Endothelial cell (in vitro differentiated cells): ENCODE results near the gene EFCAB14. TPM values are rescaled to one million over a fixed set of nuclear protein-coding genes. Genes with fewer than 3 reads are reported as not detected.

ENCODE experiments used
- DNase-seq: peaks from one replicate; pipeline ENCODE4 v3.0.0; 2021; ENCODE audit warnings: low spot score
- H3K27ac Mint-ChIP-seq: one replicate; pipeline ENCODE4 v1.8.0; 2021; ENCODE audit warnings: mixed read lengths, inconsistent platforms; ENCODE audit not compliant: unreplicated experiment
- H3K27me3 Mint-ChIP-seq: one replicate; pipeline ENCODE4 v1.8.0; 2021; ENCODE audit warnings: mild to moderate bottlenecking, moderate library complexity, mixed read lengths, inconsistent platforms; ENCODE audit not compliant: unreplicated experiment
- H3K36me3 Mint-ChIP-seq: one replicate; pipeline ENCODE4 v1.8.0; 2021; ENCODE audit warnings: mild to moderate bottlenecking, low read depth, mixed read lengths, inconsistent platforms; ENCODE audit not compliant: unreplicated experiment
- H3K4me1 Mint-ChIP-seq: one replicate; pipeline ENCODE4 v1.8.0; 2021; ENCODE audit warnings: mild to moderate bottlenecking, mixed read lengths, inconsistent platforms; ENCODE audit not compliant: unreplicated experiment
- H3K4me3 Mint-ChIP-seq: one replicate; pipeline ENCODE4 v1.8.0; 2021; ENCODE audit warnings: mild to moderate bottlenecking, mixed read lengths, inconsistent platforms; ENCODE audit not compliant: unreplicated experiment
- H3K9me3 Mint-ChIP-seq: one replicate; pipeline ENCODE4 v1.8.0; 2021; ENCODE audit warnings: mixed read lengths, inconsistent platforms; ENCODE audit not compliant: unreplicated experiment
- total RNA-seq: library from RNA; stranded (reverse); fragmentation: NEBNext Ultra II Directional; extraction: Animal tissue kit (Norgen Biotek cat#: 25700); gene quantifications from one replicate; pipeline ENCODE4 v1.2.1, GENCODE V29; 2021; ENCODE audit not compliant: unreplicated experiment
- TF ChIP-seq, protein P1 (sequence below): fragments of 200-600 bp; sonication (generic); IDR thresholded peaks from one replicate; pipeline ENCODE4 v1.5.0; 2021; ENCODE audit warnings: antibody characterized with exemption; ENCODE audit not compliant: unreplicated experiment

EFCAB14 gene
- total RNA-seq, 1 donor from 2014 or later: 325 TPM

DNA sequence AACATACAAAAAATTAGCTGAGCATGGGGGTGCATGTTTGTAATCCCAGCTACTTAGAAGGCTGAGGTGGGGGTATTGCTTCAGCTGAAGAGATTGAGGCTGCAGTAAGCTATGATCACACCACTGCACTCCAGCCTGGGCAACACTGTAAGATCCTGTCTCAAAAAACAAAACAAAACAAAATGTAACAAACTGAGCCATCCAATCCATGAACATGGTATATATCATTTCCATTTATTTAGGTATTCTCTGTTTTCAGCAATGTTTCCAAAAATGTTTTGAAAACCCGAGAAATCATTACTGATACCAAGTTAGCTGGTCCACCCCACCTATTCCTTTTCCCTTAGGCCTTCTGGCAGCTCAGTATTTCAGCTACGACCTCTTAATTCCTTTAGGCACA lies 69.2 kb downstream of the EFCAB14 start:
- DNase-seq: no peak
- no peaks in the 10 kb centered on the region for H3K9me3 Mint-ChIP-seq
- peaks cover 42% of the 10 kb centered on the region for H3K36me3 Mint-ChIP-seq
- H3K4me1 Mint-ChIP-seq: no peaks in the 10 kb centered on the region
- H3K27ac Mint-ChIP-seq: no peak overlapping the region
- no peak overlapping the region for H3K4me3 Mint-ChIP-seq
- TF ChIP-seq, protein P1, sequence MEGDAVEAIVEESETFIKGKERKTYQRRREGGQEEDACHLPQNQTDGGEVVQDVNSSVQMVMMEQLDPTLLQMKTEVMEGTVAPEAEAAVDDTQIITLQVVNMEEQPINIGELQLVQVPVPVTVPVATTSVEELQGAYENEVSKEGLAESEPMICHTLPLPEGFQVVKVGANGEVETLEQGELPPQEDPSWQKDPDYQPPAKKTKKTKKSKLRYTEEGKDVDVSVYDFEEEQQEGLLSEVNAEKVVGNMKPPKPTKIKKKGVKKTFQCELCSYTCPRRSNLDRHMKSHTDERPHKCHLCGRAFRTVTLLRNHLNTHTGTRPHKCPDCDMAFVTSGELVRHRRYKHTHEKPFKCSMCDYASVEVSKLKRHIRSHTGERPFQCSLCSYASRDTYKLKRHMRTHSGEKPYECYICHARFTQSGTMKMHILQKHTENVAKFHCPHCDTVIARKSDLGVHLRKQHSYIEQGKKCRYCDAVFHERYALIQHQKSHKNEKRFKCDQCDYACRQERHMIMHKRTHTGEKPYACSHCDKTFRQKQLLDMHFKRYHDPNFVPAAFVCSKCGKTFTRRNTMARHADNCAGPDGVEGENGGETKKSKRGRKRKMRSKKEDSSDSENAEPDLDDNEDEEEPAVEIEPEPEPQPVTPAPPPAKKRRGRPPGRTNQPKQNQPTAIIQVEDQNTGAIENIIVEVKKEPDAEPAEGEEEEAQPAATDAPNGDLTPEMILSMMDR: no peak
- no peaks in the 10 kb centered on the region for H3K27me3 Mint-ChIP-seq

DNA sequence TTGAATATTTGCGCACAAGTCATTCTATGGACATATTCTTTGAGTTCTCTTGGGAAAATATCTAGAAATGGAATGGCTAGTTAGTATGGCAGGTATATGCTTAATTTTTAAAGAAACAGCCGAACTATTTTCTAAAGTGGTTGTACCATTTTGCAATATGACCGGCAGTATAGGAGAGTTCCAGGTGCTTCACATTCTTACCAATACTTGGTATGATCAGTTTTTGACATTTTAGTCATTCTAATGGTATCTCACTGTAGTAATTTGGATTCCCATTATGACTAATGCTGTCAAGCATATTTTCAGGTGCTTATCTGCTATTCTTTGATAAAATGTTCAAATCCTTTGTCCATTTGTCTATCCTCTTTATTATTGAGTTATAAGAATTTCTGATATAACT lies 71.3 kb downstream of the EFCAB14 start:
- Mint-ChIP-seq H3K4me1 (no peaks in the 10 kb centered on the region), H3K27me3 (no peaks in the 10 kb centered on the region), H3K27ac (no peak overlapping the region), H3K4me3 (no peak overlapping the region), H3K36me3 (peaks cover 32% of the 10 kb centered on the region), H3K9me3 (no peaks in the 10 kb centered on the region)
- TF ChIP-seq, protein P1: no peak
- no peak for DNase-seq

DNA sequence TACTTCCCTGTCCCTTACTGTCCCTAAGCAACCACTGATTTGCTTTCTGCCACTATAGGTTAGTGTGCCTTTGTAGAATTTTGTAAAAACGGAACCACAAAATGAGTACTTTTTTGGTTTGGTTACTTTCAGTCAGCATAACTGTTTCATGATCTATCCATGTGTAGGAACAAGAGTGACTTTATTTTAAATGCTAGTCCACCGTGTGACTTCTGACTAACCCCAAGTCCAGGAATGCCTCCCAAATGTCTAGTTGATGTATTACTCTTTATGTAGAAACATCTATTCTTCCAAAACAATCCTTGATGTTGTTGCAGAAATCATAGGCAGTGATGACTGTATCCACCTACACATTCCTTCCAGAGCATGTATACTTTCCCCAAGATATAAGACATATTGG lies 72.1 kb downstream of the EFCAB14 start:
- Mint-ChIP-seq H3K27ac (no peak overlapping the region), H3K9me3 (no peaks in the 10 kb centered on the region), H3K4me1 (no peaks in the 10 kb centered on the region), H3K36me3 (peaks cover 28% of the 10 kb centered on the region), H3K4me3 (no peak overlapping the region), H3K27me3 (no peaks in the 10 kb centered on the region)
- no peak for DNase-seq
- TF ChIP-seq, protein P1: no peak

DNA sequence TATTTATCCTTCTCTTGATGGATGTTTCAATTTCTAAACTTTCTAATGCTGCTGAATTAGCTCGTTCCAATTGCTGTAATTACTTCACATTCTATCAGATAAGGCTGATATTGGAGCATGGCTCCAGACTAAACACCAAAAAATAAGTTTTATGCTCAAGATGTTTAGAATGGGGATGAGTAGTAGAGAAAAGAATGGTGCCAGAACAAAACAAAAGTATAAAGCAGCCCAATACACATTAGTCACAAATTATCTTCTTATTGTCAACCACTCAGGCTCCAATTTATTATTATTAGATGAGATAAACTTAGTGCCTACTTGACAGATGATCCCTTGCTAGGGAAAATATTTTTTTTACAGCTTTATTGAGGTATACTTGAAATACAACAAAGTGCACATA lies 72.6 kb downstream of the EFCAB14 start:
- no peak overlapping the region for H3K4me3 Mint-ChIP-seq

DNA sequence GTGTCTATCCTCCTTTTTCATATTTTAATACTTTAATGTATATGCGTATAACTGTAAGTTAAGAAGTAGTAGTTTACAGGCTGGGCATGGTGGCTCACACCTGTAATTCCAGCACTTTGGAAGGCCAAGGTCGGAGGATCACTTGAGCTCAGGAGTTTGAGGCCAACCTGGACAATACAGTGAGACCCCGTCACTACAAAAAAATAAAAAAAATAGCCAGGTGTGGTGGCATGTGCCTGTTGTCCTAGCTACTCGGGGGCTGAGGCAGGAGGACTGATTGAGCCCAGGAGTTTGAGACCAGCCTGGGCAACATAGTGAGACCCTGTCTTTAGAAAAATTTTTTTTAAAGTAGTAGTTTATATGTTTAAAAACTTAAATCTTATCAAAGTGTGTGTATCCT lies 73.1 kb downstream of the EFCAB14 start:
- Mint-ChIP-seq H3K27me3 (no peaks in the 10 kb centered on the region), H3K4me3 (no peak overlapping the region), H3K9me3 (no peaks in the 10 kb centered on the region), H3K36me3 (peaks cover 32% of the 10 kb centered on the region), H3K27ac (no peak overlapping the region), H3K4me1 (no peaks in the 10 kb centered on the region)
- no peak for DNase-seq
- TF ChIP-seq, protein P1: no peak

More for the DNA sequence above, 72.6 kb downstream of the EFCAB14 start:
- Mint-ChIP-seq H3K27ac (no peak overlapping the region), H3K9me3 (no peaks in the 10 kb centered on the region), H3K4me1 (no peaks in the 10 kb centered on the region), H3K36me3 (peaks cover 31% of the 10 kb centered on the region), H3K27me3 (no peaks in the 10 kb centered on the region)
- TF ChIP-seq, protein P1: no peak
- no peak for DNase-seq
